GM21737 (cell line): ENCODE measurements around the gene SAMMSON.
A peak's percentile ranks its signal among the peaks of the same experiment; 100 is the strongest.

Experiments
- ATAC-seq: cut with Tn5 transposase; IDR thresholded peaks from one replicate; pipeline ENCODE4 v1.9.1; 2021; ENCODE audit warnings: mild to moderate bottlenecking, moderate library complexity; ENCODE audit not compliant: unreplicated experiment

Gene SAMMSON

GRCh38 chr3:70085613-70086012 lies 86.1 kb downstream of the SAMMSON start:
- no peak for ATAC-seq

- ATAC-seq = no peak
Observed at GRCh38 chr3:70086336-70086735, 86.8 kb downstream of the SAMMSON start.

DNA sequence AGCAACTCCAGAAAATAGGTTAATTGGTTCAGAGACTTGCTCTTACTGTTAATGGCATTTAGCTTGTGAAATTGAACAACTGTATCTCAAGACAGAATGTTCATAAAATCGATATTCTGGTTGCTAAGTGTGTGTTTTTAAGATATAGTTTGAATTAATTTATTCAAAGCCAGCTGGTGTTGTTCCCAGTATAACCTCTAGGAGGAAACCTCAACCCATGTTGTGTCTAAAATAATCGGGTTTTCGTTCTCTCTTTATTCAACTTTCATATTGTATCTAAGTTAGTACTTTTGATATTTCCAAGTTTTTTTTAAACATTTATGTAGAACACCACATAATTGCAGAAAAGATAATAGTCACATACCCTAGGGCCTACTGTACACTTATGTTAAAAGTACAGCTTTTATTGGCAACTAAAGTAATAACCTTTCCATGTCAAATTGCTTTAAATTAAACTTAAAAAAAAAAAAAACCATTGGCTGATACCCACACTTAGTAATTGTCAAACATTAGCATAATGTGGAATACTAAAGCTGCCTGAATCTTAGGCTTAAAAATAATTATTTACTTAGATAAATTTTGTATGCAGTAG lies 90.9 kb downstream of the SAMMSON start:
- ATAC-seq = no peak

DNA sequence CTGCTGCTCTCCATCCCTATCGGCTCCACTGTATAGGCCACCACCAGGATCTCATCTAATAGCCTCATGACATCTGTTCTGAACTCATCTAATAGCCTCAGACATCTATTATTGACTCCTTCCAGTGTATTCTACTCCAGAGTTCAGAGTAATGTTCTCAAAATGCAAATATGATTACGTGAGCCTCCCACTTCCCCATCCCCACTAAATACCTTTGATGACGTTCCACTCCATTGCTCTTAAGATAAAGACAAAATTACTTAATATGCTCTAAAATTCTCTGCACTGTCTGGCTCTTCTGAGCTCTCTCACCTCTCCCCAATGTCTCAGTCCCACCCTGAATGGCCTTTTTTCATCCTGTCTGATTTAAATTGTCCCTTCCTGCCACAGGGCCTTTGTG lies 94.7 kb downstream of the SAMMSON start:
- no peak for ATAC-seq

GRCh38 chr3:70095260-70095659 lies 95.7 kb downstream of the SAMMSON start:
- no peak for ATAC-seq

DNA sequence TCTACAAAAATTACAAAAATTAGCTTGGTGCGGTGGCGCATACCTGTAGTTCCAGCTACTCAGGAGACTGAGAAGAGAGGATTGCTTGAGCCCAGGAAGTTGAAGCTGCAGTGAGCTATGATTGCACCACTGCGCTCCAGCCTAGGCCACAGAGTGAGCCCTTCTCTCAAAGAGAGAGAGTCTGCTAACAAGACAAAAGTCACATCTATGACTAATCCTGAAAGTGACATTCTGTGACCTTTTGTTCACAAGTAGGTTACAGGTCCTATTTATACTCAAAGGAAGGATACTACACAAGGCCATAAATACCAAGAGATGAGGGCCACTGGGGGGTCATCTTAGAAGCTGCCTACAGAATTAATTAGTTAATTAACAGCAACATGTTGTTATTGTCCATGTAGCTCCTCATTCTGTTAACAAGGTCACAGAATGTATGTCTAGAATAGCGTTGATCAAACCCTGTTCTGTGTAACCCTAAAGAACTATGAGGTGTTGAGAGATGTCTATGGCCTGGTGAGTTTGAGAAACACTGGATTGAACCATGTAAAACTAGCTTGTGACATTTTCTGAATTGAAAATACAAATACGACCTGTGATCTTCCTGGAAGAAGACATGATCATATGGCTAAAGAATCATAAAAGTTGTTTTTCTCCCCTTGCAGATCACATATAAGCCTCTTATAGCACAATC lies 97.0 kb downstream of the SAMMSON start:
- peak; percentile 94 for ATAC-seq

DNA sequence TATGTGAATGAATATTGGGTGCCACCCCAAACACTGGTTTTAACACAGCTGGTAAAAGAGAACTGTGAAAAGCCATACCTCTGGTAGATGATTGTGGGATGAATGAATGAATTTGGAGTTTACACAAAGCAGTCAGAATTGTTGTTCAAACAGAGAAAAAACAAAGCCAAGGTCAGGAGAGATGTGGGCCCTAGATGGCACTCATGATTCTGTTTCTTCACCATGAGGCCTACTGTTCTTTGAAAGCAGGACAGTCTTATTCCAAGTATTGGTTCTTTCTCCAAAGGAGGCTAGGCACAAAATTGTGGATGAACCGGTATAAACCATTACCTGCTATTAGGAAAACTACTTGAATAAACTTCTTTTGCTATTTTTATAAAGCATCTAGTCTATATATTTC lies 97.6 kb downstream of the SAMMSON start:
- ATAC-seq = no peak

DNA sequence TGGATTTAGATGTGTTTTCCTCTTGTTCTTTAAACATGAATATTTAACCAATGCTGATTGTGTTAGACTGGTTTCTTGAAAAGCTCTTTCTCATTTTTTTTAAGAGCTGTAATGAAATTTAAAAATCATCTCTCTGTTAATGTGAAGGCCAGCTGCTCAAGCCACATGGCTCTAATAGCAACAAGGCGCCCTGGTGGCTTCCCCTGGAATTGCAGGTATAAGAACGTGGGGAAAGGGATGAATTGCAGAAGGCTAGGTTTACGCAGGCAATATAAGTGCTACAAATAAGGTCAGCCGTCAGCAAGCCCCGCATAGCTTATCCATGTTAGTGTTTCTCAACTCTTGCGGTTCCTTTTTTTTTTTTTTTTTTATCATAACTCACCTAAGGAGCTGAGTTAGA lies 108.5 kb downstream of the SAMMSON start:
- no peak for ATAC-seq

DNA sequence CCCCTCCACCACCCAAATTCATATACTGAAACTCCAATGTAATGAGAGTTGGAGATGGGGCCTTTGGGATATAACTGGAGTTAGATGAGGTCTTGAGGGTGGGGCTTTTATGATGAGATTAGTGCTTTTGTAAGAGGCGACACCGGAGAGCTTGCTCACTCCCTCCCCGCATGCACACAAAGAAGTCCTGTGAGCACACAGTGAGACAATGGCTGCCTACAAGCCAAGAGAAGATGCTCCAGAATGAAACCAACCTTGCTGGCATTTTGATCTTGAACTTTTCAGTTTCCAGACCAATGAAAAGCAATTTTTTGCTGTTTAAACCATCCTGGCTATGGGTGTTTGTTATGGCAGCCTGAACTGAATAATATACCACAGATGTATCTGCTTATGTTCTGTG lies 109.0 kb downstream of the SAMMSON start:
- ATAC-seq = no peak

DNA sequence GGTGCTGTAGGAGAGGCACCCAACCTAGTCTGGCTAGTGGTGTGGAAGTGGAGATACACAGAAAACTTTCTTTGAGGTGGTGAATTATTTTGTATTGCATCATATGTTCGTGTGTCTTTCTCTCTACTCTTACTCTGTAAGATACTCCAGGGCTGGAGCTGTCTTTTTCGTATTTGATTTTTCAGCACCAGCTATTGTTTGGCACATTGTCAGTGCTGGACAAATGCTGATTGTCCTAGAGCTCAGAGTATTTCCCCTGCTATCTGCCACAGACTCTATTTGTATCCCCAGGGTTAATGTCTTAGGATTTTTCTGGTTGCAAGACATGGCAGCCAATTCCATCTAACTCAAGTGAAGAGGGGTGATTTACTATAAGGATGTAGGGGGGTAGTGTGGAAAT lies 110.5 kb downstream of the SAMMSON start:
- no peak for ATAC-seq

GRCh38 chr3:70111411-70111810 lies 111.9 kb downstream of the SAMMSON start:
- no peak for ATAC-seq

GRCh38 chr3:70112751-70113150 lies 113.2 kb downstream of the SAMMSON start:
- no peak for ATAC-seq

DNA sequence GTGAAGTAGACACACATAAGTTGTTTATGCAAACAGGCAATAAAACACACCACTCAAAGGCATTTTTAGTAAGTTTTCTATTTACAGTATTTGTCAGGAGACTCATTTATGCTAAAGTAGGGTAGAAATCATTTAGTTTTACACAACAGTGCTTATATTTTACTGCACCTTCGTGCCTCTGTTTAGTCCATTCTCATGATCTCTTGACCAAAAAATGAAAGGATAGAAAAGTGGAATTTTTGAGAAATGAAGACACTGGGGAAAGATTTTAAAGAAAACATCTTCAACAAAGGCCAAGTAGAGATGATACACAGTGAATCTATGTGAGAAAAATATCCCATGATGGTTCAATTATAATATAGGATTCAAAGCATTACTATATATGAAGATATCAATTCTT lies 114.9 kb downstream of the SAMMSON start:
- no peak for ATAC-seq

GRCh38 chr3:70119879-70120278 lies 120.3 kb downstream of the SAMMSON start:
- no peak for ATAC-seq
